AG10803 (cell line): ENCODE results near the gene STOML3.
"Not testable (repeated sequence)": the region's sequence is repeated elsewhere in the genome, so short reads cannot be mapped to it uniquely, and the experiment has no call there.

Experiments used
- DNase-seq: peaks from one replicate; pipeline ENCODE4 v3.0.0; 2010; ENCODE audit warnings: low read depth
- H3K4me3 ChIP-seq: 2 replicates; pipeline ENCODE4 v1.5.1; 2011; ENCODE audit warnings: mild to moderate bottlenecking, low read length, control low read depth
- TF ChIP-seq, protein P1 (sequence below): conservative IDR thresholded peaks from 2 replicates; pipeline ENCODE4 v1.5.1; 2011; ENCODE audit warnings: mild to moderate bottlenecking, low read length, control low read depth, inconsistent platforms

STOML3 gene

DNA sequence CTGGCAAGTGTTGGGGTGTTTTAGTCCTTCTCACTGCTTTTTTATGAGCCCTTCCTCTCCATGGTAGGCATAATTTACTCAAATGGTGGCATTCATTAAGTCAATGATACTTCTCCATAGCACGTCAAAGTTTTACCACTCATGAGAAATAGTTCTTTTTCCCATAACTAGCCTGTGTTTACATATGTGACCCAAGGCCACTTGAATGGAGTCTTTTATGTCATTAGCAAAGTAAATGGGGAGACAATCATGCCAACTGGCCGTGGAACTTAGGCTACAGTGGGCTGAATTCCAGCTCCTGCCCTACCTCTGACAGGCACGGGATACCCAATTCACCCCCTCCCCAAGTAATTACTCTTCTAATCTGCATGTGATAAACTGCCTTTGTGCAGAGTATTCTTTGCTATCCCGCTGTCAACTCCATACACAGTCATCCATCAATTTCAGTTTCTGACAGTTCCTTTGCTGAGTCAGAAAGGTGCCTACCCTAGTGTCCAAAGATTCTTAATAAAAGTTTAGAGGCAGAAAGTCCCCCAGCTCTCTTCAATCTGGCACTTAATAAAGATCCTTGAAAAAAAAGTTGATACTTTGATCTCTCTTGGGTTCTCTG is 30.3 kb upstream of the STOML3 start:
- no peak for DNase-seq
- TF ChIP-seq, protein P1, sequence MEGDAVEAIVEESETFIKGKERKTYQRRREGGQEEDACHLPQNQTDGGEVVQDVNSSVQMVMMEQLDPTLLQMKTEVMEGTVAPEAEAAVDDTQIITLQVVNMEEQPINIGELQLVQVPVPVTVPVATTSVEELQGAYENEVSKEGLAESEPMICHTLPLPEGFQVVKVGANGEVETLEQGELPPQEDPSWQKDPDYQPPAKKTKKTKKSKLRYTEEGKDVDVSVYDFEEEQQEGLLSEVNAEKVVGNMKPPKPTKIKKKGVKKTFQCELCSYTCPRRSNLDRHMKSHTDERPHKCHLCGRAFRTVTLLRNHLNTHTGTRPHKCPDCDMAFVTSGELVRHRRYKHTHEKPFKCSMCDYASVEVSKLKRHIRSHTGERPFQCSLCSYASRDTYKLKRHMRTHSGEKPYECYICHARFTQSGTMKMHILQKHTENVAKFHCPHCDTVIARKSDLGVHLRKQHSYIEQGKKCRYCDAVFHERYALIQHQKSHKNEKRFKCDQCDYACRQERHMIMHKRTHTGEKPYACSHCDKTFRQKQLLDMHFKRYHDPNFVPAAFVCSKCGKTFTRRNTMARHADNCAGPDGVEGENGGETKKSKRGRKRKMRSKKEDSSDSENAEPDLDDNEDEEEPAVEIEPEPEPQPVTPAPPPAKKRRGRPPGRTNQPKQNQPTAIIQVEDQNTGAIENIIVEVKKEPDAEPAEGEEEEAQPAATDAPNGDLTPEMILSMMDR, result no peak
- H3K4me3 ChIP-seq, result no peak overlapping the region

DNA sequence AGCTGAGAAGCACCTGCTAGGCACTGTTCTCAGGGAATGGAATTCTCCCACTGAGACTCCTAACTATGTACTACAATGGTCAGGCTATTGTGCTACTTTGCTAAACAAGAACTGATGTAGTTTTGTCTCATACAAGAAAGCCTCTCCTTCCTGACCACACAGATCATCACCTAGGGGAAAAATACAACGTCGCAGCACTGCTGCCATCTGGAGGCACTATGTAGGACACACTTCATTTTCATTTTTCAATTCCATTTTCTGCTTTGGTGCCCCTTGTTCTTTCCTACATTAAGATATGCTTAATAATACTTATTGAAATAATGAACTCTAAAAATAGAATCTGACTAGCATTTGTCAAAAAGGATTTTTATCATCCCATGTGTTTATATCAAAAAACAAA is 26.2 kb upstream of the STOML3 start:
- DNase-seq, result peak; percentile 15
- no peak overlapping the region for H3K4me3 ChIP-seq
- TF ChIP-seq, protein P1, result peak; percentile 51

DNA sequence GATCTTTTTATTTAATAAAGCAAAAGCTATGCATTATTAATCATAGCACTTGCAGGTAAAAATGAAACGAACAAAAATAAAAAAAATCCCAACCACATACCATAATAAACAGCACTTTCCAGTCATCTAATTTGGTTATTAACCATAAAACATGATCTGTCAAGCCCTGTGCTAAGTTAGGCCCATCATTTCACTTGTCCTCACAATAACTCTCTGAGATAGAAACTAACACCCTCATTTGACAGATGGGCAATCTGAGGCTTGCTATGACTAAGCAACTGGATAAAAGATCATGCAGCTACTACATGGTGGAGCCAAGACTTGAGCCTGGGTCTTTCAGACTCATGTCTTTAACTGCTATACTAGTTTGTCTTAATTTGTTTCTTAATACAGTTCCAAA is 25.5 kb upstream of the STOML3 start:
- TF ChIP-seq, protein P1, result no peak

DNA sequence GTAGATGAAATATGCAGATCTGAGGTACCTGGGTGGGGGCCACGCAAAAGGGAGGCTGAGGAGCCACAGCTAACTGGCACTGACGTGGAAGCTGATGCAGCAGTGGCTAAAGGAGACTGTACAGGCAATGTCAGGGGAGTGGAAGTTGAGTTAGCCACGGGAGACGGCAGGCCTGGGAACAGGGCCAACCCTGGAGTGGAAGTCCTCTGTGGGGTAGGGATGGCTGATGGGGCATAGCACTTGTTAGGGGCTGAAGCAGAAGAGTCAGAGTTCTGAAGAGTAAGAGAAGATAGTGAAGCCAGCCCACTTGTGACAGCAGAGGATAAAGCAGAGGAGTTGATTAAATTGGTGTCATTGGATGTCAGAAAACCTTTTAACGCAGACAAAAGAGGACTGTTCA is 22.8 kb upstream of the STOML3 start:
- TF ChIP-seq, protein P1, result no peak
- no peak for DNase-seq
- H3K4me3 ChIP-seq, result no peak overlapping the region

More for the DNA sequence above, 25.5 kb upstream of the STOML3 start:
- no peak overlapping the region for H3K4me3 ChIP-seq
- DNase-seq, result no peak

- DNase-seq, result no peak
- no peak overlapping the region for H3K4me3 ChIP-seq
- TF ChIP-seq, protein P1, result no peak
Measured at GRCh38 chr13:39012608-39013007, 22.0 kb upstream of the STOML3 start.

- not testable (repeated sequence) for DNase-seq, H3K4me3 ChIP-seq
Measured at GRCh38 chr13:39006371-39007111, 15.9 kb upstream of the STOML3 start.

GRCh38 chr13:38998739-38999138 is 8.1 kb upstream of the STOML3 start:
- no peak overlapping the region for H3K4me3 ChIP-seq
- TF ChIP-seq, protein P1, result no peak
- DNase-seq, result no peak
